Central memory CD4-positive, alpha-beta T cell (primary cell): ENCODE results near the gene TDRKH.
"Not testable (repeated sequence)": the region's sequence is repeated elsewhere in the genome, so short reads cannot be mapped to it uniquely, and the experiment has no call there.

Experiments
- DNase-seq: peaks from one replicate; pipeline ENCODE4 v3.0.0; 2022

TDRKH gene

DNA sequence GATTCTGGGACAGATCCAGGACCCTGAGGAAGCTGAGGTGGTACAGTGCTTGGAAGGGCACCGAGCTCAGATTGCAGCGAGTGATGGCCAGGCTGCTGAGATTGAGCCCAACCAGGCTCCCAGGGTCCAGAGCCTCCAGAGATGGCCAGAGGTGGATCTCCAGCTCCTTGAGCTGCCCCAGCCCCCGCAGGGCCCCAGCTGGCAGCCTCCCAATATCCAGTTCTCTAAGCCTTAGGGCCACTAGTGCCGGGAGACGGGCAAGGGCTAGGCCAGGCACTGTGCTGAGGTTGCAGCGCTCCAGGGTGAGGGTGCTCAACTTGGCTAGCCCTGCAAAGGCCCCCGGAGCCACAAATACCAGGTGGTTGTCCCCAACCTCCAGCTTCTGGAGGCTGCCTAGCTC lies 11.5 kb upstream of the TDRKH start:
- no peak for DNase-seq

DNA sequence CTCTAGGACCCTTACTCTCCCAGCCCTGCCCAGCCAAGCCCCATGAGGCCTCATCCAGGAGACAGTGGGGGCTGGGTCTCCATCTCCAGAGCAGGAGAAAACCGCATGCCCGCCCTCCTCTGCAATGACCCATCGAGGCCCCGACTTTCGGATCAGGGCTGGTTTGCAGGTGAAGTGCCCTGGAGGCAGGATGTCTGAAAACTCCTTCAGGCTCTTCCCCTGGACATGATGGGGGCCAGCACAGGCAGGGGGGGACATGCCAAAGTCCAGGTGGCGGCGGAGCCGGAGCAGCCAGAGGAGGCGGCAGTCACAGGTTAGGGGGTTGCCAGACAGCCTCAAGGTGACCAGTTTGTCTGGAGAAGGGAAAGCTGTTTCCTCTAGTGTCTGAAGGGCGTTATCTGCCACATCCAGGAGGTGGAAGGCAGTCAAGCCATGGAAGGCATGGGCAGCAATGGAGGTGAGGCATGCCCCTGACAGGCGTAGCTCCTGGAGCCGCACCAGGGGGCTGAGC lies 11.1 kb upstream of the TDRKH start:
- DNase-seq = no peak

GRCh38 chr1:151800830-151801229 lies 10.5 kb upstream of the TDRKH start:
- no peak for DNase-seq

- DNase-seq = no peak
Measured at GRCh38 chr1:151799179-151800022, 9.1 kb upstream of the TDRKH start.

DNA sequence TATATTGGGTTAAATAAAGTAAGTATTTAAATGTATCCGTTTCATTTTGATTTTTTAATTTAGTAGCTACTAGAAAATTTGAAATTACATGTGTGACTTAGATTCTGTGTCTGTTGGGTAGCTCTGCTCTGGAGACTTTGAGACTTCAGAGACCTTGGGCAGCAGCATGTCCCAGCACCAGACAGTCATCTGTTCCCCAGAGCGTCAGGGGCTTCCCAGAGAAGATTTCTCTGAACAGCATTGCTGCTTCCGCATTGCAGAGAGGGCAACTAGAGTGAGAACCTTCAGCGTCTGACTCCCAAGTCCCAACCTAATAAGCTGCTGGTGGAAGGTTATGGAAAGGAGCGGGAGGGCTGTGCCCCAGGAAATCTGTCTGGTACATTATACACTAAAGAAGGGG lies 8.3 kb upstream of the TDRKH start:
- DNase-seq = no peak

DNA sequence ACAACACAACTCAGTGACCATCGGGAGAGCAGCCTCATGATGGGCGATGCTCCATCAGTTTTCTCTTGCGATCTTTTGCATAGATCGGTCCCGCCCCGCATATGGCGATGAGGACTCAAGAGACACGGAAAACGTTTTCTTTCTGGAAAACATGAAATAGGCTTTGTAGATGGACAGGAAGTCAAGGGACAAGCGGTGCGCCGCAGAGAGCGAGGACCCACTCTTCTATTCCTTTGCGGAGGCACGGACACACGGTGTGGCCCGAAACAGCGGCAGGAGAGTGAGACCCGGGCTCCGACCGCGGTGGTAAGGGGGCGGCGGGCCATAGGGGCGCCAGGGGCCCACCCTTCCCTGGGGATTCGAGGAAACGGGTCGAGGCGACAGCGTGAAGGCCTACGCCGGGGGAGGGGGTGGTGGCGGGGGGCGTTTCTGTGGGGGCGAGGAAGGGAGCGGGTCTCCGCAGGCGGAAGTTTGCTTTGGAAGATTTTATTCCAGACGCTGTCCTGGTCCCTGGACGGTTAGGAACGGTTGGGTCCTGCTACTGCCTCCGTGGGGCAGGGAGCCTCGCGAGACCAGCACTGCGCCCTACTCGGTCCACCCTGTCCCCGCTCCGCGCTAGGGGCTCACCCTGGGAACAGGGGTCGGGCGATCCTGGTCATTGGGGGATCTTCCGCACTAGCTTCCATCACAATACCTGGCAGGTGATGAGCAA lies 796 bp upstream of the TDRKH start:
- DNase-seq = no peak

DNA sequence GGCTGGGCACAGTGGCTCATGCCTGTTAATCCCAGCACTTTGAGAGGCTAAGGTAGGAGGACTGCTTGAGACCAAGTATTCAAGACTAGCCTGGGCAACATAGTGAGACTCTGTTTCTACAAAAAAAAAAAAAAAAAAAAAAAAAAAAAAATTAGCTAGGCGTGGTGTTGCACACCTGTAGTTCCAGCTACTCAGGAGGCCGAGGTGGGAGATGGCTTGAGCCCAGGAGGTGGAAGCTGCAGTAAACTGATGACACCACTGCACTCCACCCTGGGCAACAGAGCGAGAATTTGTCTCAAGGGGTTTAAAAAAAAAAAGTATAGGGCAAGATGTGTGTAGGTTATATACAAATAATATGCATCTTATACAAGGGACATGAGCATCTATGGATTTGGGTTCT lies 2.6 kb downstream of the TDRKH start:
- no peak for DNase-seq

DNA sequence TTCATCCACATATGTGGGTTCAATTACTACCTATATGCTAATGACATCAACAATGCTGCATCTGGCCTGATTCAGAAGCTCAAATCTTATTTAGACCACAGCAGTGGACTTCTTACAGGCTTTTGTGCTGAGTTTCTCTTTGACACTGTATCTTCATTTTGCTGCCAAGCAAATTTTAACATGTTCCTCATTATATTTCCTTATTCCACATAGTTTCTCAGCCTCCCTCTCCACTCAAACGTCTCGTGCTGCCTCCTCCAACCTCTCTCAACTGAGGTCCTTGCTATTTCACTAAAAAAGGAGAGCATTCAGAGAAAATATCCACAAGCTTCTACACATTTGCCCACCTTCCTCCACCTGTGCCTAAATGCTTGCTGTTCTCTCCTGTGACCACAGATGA lies 6.5 kb downstream of the TDRKH start:
- DNase-seq = no peak

- DNase-seq = no peak
Measured at GRCh38 chr1:151782741-151783140, 7.6 kb downstream of the TDRKH start.

DNA sequence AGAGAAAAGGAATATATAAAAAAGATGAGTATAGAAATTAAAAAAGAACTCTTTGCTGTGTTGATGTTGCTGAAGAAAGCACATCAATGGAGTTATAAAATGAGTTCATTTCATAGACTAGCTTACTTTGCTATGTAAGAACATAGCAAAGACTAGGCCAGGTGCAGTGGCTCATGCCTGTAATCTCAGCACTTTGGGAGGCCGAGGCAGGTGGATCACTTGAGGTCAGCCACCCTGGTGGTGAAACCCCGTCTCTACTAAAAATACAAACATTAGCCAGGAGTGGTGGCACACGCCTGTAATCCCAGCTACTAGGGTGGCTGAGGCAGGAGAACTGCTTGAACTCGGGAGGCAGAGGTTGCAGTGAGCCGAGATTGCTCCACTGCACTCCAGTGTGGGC lies 8.3 kb downstream of the TDRKH start:
- DNase-seq = not testable (repeated sequence)

DNA sequence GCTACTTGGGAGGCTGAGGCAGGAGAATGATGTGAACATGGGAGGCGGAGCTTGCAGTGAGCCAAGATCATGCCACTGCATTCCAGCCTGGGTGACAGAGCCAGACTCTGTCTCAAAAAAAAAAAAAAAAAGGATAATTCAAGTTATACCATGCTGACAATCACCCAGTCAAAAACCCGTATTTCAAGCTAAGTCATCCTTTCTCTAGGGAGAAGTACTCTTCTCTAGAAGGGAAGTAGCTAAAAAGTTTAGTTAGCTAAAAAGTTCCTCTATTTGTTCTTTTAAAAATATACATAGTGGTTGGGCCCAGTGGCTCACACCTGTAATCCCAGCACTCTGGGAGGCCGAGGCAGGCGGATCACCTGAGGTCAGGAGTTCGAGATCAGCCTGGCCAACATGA lies 9.6 kb downstream of the TDRKH start:
- not testable (repeated sequence) for DNase-seq

DNA sequence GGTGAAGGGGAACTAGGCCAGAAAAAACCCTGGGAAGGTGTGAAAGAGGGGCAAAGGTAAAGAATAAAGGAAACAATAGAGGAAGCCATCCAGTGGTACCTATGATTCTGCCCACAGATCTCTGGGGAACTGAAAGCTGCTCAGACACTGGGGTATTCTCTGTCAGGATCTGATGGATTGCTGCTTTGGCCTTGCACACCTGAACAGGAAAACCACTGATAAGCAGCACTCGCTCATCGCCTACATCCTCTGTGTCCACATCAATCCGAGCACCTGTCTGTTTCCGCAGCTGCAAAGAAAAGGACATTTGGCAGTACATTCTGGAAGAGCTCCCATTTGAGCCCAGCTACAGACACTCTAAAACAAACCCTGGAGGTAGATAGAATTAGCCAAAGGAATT lies 10.4 kb downstream of the TDRKH start:
- no peak for DNase-seq

GRCh38 chr1:151777317-151777716 lies 13.0 kb downstream of the TDRKH start:
- no peak for DNase-seq

GRCh38 chr1:151776665-151777062 lies 13.6 kb downstream of the TDRKH start:
- DNase-seq = no peak

DNA sequence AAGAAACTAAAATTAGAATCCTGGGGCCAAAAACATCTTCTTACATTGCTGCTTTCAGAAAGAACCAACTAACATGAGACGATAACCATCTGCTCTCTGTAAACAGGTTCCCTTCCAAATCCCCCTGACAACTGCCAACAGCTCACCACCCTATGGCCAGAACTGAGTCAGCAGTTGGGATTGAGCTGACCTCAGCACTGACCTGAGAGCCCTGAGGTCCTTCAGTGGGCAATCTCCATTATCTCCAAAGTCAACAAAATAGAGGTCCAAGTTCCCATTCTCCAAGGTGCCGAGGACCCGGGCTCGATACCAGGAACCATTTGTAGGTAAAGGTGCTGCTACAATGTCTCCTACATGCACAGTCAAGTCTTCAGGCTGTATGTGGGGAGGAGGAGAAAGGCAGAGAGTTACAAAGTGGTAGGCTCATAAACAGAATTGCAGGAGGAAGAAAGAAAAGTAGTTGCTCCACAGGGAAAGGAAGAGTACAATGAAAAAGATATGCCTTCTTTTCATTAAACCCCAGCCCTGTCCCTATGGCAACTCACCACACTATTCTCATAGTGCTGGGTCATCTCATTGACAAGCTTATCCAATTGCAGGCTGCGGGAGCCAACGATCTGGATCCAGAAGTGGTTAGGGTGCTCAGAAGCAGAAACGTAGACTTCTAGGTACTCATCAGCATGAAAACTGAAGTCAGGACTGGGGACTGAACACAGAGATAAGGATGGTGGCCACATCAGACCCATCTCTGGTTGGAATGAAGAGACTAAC lies 14.2 kb downstream of the TDRKH start:
- no peak for DNase-seq

DNA sequence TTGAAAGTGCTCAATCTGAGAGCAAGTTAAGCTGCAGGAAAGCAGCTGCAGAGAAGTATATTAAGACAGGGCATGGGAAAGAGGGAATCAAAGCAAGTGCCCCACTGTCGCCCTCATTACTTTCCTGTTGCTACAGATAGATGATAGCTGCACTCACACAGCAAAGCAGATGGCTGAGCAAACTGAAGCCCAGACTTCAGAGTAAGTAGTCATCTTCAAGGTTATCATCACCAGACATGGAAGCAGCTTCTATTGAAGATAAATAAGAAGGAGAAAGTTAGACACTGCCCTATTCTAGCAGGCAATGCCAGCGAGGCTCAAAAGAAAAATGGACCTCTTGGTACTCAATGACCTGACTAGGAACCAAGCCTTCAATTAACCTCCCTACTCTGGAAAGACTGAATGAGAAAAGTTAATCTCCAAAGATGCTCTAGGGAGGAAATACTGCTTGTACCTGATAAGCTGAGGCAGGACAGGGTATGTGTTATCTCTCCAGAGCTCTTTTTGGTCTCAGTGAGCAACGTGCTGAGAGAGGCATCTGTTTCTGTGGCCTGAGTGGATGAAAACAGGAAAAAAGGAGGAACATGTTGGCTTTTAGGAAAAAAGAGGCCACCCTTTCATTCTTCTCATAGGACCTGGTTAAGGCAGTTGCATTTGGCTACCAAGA lies 15.9 kb downstream of the TDRKH start:
- DNase-seq = no peak

DNA sequence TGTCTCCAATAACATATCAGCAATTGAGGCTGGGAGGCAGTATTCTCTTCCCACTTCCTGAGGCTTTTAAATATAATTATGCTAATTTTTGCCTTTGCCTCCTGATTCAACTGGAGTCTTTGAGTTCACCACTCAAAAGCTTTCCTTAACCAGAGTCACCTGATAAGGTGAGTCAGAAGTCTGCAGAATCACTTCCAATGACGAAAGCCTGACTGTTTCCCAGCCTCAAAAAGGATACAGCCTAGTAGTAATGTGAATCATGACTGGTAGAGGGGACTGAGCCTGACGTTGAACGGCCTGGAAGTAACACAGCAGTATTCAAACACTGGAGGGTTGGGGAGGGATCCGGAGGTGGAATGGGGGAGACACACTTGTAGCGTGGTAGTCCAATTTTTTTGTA lies 16.6 kb downstream of the TDRKH start:
- DNase-seq = no peak

GRCh38 chr1:151769270-151769669 lies 21.0 kb downstream of the TDRKH start:
- not testable (repeated sequence) for DNase-seq

- DNase-seq = not testable (repeated sequence)
Measured at GRCh38 chr1:151768351-151769066, 21.8 kb downstream of the TDRKH start.

DNA sequence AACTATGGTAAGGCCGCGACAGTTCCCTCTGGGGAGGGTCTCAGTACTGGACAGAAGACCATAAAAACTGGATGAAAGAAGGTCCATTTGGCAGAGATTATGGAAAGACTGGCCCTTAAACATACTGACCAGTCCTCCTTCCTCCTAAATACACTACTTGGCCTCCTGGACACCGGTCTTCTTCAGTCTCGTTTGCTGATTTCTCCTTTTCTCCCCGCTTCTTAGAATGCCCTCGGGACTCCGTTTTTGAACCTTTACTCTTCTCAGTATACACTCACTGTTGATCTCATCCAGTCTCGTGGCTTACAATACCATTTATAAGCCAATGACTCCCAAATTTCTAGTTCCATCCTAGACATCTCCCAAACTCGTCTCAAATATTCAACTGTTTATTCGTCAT lies 26.3 kb downstream of the TDRKH start:
- DNase-seq = no peak

DNA sequence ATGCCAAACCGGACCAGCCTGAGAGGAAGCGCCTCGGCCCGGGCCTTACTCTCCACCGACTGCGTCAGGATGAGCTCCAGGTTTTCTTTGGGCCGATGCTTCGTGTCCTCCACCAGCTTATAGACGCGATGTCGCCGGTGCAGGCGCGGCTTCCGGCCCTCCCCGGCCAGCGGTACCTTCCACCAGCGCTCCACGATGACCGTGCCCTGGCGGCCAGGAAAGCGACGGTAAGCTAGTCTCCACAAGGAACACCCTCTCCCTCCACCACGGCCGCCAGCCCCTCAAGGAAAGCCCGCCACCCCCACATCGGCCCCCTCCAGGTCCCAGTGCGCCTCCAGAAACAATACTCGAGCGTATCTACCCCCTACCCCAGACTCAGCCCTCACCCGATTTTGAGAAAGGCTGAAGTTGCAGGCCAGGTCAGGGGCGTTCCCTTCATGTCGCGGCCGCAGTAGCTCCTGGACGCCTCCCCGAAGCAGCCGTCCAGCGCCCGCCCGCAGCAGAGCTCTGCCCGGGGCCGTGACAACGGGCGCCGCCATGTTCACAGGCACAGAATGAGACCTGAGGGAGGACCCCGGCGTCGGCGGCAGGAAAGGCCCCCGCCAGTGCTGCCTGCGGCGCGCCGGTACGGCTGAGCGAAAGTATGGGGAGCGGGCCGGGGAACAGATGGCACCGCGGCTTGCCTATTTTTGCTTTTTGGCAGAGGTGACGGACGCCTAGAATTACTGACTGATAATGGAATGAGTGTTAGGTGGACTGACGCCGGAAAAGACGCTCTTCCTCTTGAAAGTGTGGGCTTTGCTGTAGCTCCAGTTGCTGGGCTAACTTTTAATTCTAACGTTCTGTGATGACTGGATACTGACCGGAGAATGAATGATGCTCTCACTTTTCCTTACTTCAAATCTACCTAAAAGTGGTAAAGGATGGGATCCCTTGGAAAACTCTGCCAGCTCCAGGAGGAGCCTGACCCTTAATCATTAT lies 27.1 kb downstream of the TDRKH start, which contains the start of gene MRPL9:
TSS of gene MRPL9 (minus strand) at position 556 of the 981 bp plus-strand sequence. CDS start at position 539, 17 bp downstream.
- DNase-seq = peak; percentile 83
